Hypothalamus (tissue), 51 donors: ENCODE measurements around the gene TIGIT.
A peak's percentile ranks its signal among the peaks of the same experiment; 100 is the strongest.

Experiments used
- DNase-seq, 51 donors: peaks; one replicate each; lab custom pipeline; 2025; lab: John Stamatoyannopoulos, UW

The TIGIT gene

DNA sequence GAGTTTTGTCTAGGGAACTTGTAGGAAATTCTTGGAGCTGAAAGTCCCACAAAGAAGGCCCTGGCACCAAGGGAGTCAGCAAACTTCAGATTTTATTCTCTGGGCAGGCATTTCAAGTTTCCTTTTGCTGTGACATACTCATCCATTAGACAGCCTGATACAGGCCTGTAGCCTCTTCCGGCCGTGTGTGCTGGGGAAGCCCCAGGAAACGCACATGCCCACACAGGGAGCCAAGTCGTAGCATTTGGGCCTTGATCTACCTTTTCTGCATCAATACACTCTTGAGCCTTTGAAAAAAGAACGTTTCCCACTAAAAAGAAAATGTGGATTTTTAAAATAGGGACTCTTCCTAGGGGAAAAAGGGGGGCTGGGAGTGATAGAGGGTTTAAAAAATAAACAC is 15.0 kb downstream of the TIGIT start:
- peak in 1 of 51 donors; percentile 100 for DNase-seq

DNA sequence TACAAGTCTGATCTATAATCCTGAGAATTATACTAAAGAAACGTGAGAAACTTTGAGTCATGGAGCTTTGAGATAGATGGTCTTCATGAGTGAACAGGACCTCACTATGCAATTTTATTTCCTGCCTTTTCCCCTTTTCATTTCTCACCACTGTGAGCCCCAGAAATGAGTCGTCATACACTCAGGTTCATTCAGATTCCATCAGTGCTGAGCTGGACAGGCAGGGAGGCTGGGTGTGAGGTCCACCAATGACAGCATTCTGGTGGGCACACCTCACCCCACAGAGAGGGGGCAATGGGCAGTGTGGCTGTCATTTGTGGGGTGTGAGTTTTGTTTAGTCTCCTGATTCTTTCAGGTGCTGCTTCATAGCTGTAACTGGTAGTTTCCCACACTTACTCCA is 16.9 kb downstream of the TIGIT start:
- DNase-seq = no peak

DNA sequence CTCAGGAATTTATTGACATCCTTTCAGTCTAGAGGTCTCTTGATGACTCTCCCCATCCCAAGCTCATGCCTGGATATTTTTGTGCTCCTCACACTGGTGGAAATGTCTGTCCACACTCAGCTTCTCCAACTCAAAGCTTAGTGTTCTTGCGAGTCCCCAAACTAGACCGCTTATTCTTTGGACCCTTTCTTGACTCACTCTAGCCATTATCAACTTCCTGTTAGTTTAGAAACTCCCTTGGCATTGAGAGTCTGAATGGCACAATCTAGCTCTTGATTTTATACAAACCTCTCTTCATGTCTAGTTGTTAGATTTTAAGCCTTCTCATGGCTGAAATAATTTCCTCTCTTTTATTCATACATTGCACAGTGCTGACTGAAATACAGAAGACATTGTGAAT is 19.6 kb downstream of the TIGIT start:
- no peak for DNase-seq

DNA sequence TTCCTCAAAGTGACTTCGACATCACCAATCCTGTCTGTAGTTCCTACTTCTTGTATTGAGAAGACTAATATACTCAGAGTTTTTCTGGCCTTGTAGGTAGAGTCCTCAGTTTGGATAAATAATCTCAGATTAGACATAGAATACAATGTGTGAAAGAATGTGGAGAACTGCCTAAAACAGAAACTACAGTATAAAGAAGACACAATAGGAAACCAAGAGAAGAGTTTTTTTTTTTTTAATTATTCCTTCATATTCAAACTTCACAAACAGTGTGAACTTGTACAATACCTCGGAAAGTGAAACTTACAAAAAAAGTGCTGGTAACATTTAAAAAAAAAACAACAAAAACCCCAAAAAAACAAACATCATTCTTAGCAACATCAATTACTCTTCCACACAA is 20.5 kb downstream of the TIGIT start:
- no peak for DNase-seq

DNA sequence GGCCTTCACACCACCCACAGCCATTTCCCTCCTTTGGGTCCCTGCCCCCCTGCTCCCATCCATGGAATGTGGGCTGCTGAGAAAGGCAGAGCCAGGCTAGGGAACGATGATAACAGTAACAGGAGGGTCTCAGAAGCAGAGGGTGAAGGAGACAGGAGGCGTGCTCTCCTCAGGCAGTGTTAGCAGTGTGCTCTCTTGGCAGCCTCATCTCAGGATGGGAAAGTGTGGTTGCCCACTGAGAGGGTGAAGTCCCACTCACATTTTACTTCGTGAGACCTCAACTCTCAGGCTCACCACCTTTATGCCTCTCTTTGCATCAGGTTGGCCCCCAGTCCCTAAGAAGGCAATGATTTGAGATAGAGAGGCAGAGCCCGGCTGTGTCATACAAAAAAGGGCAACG is 24.5 kb downstream of the TIGIT start:
- DNase-seq = no peak

DNA sequence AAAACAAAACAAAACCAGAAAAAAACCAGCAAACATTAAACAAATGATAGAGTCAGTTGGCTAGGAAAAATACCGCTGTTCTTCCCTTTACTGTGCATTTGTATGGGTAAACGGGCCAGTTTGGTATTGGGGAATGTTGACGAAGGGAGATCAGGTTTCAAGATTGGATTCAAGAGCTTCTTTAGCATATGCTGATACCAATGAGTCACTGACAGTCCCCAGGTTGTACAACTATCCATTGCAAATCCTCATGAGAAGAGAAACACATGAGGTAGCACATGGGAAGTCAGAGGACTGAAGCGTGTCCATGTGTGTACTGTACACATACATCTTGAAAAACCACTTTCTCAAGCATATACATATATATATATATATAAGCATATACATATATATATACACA is 25.6 kb downstream of the TIGIT start:
- DNase-seq = no peak

DNA sequence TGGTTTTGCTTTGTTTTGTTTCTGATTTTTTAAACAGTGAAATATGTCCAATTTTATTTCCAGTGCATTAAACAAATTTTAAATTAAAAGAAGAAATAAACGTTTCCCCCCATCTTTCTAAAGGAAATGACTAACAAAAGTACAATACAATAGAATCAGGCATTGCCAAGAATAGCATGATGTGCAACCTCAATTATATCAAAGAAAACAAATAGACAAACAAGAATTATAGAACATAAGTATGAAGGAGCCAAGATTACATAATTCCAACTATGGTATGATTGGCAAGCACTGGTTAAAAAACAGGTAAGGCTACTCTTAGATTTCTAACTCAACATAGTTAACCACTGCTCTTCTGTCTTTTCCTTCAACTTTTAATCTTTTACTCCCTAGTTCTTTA is 26.4 kb downstream of the TIGIT start:
- no peak for DNase-seq

DNA sequence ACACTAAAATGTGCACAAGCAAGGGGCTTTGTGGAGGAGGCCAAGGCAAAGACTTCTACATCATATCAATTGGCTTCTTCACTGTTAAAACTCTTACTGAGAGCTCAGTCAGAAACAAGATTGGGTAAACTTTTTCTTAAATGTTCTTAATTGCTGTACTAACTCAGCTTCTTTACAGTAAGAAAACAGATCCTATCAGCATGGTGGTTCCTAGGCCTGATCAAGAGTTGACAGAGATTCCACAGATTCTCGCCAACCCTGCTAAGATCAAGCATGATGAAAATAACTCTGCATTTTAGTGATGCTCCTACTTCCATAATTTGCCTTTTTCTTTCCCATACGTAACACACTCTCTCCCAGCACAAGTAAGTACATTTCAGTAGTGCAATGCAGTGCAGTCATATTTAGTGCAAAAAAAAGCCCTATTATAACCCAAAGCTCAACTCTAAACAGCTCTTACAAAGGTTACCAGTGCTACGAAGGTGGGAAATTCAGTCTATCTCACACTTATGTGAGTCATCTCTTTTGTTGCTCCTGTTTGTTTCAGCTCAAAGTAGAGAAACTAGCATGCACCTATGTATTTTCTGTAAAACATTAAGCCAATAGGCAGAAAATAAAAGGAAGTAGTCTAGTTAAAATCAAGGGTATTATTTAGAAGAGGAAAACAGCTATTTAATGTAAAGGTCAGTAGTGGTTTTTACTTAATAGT is 29.9 kb downstream of the TIGIT start:
- DNase-seq = no peak

DNA sequence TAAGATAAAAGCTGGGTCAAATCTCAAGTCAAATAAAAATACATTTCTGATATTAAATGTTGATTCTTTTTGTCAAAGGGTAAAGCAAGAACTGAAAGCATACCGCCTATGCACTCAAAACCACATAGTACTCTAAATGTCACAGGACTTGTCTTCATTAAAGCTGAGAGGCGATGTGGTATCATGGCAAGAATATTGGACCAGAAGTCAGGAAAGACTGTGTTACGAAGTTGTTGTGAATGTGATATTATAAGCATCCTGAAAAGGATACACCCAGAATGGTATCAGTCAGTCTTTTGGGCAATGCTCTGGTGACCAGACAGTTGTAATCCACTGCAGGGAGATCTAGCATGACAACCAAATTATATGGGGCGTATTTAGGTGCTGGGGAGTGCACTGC is 33.8 kb downstream of the TIGIT start:
- no peak for DNase-seq

DNA sequence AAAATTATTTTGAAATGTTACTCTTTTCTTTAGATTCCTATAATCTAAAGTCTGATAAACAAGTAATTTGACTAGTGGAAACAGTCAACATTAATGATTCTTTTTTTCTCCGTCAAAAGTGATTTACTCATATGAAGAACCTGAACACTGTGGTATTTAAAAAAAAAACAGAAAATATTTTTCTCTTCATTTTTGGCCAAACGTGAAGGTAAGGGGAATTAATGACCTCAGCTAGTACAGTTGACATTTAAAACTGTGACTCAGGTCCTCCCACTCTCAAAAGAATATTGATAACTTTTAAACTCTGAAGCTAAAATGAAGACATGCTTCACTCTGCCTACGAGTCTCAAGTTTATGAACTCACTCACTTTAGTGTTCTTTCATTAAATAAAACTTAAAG is 34.5 kb downstream of the TIGIT start:
- no peak for DNase-seq

DNA sequence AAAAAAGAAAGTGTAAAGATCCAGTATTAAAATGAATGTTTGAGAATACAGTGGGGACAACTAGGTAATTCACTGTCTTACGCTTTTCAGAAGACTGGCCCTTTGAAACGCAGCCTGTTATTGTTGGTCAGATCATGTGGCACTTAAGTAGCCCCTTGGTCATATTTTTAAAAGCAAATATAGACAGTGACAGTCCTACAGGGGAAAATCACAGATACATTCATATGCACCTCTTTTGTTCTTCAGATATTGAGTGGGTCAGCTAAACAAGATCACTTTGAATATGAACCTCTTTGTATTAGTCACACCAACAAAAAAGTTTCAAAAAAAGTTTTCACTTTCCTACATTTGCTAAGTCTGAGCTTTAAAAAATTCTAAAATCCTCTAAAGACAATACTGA is 36.0 kb downstream of the TIGIT start:
- DNase-seq = no peak

DNA sequence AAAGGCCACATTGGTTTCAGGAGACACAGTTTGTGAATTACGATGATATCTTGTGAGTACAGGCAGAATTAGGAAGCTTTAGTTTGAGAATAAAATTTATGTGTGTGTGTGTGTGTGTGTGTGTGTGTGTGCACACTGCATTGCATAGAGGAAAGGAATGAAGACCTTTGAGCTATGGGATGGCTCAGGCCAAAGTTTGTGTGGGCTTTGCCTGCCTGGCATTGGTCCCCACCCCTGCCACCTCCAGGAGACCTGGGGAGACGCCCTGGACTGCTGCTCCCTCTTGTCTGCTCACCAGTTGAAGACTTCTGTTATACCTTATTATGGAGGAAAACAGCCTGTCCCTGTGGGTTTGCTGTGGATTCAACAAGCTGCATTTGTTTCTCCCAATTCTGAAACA is 37.2 kb downstream of the TIGIT start:
- no peak for DNase-seq

DNA sequence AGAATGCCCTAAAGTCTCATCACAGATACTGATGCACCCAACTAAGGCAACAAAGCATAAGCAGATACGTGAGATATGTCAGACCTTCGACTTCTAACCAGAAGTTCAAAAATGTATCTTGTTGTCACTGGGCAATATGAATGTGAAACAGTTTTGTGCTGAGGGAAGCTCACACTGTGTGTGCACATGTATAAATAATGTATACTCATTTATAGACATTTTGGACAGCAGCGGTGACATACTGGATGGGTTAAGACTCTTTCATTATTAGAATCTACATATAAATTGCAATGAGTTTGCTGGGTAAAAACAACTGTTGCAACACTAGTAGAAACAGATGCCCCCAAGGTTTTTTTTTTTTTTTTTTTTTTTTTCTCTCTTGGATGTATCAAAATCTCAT is 37.9 kb downstream of the TIGIT start:
- no peak for DNase-seq

DNA sequence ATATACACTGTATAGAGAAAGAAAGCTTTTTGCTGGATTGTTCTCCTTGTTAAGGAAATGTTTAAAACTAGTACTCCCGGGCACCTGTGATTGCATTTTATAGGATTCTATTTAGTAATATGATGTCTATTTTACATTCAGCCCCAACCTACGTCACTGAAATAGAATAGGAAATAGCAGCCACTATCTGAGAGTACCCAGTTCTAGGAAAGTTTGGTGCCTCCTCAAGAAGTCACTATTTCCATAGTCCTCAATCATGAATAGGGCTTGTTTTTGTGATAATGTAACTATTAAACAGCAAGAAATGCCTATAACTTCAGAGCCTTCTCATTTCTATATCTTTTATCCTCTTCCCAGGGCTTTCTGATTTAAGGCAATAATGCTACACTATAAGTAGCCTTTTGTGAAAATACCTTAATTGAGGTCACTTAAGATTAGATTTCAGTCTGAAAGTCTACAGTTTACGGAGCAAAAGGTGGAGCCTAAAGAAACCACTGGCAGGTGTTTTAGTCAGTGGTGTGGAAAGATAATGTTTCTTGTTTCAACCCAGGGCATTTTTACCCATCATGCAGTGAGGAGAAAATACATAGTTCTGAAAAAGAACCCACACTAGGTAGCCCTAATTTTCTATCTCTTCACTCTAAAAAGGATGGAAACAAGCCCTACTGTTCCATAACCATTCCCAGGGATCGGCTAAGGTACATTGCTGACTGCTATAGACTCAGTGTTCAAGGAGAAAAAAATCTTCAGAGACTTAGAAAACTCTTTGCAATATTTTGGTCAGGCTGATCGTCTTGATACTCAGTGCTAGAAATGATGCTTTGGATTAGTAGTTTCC is 38.7 kb downstream of the TIGIT start:
- no peak for DNase-seq

DNA sequence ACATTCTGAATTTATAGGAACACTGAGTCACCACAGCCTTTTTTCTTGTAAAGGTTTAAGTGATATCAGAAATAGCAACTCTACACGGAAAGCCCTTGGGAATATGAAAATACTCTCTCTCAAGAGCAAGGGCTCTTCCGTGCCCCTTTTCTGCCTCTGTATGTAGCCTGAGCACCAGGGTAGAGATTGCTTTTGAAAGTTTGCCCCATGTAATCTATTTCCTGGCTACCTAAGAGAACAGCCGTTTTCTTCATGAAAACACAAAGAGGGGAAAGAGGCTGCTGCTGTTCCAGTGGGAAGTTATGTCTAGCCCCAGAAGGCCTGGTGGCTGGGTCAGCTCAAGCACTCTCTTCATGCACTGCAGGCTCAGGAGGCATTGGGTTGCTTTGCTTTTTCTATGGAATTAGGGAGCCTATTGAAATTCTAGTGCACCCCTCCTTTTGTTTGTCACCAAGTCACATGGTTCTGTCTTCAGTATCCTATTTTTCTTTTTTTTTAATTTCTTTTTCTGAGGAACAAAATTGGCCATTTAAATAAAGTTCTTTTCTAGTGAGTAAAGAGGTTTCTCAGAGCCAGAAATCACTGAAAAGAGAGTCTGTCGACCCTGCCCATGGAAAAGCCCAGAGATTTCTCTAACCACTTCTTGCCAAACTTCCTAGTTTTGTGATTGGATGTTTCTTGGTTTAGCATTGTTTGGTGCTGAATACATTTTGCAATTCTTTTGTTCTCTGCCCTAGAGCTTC is 39.5 kb downstream of the TIGIT start:
- DNase-seq = peak in 16 of 51 donors; percentile 5 to 72 (median 32)

DNA sequence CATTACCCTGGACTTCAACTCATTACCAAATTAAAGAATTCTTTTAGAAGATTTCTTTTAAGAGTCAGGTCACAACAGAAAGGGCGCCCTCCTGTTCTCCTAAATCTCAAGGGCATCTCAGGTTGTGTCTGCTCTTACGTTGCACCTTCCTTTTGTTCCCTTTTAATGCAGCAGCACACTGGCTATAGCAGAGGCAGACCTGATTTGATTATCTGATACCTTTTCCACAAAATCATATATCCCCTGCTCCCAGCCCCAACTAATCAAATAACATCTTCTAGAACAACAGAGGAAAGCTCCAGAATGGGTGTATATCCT is 40.1 kb downstream of the TIGIT start:
- DNase-seq = no peak

DNA sequence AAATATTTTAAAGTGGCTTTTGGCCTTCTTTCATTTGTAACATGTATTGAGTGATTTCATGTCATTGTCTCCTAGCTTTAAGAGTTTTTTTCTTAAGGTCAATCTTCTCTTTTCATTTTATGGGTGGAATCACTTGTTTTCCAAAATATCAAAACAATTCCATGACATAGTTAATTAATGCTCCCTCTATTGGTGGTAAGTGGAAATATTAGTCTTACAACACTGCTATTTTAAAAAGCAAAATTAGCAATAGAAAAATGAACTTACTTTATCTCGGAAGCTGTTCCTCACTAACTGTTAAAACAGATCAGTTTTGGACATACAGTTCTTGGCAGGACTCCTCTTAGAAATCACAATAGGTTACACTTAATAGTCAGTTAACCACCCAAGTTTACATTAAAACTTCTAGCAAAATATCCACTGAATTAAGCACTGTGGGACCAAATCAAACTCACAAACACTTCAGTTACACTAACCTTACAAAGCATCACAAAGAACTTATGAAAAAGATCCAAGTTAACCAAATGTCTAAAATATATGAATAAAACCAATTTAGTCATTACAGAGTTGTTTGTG is 42.4 kb downstream of the TIGIT start:
- DNase-seq = no peak

DNA sequence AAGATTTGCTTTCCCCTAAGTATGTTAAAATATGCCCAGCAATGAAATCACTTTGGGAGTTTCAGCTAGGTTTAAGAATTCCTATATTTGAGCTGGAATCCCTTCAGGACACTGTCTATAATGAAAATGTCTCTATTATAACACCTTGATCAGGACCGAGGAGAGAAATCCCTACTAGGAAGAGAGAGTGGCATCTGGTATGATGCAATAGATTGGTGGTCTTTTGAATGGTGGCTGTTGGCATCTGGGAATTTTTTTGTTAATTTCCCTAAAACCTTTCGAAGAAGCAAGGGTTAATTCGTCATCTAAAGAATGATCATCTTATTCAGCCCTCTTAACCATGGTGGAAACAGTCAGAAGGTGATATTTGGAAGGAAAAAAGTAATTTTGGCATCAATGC is 43.0 kb downstream of the TIGIT start:
- DNase-seq = no peak

DNA sequence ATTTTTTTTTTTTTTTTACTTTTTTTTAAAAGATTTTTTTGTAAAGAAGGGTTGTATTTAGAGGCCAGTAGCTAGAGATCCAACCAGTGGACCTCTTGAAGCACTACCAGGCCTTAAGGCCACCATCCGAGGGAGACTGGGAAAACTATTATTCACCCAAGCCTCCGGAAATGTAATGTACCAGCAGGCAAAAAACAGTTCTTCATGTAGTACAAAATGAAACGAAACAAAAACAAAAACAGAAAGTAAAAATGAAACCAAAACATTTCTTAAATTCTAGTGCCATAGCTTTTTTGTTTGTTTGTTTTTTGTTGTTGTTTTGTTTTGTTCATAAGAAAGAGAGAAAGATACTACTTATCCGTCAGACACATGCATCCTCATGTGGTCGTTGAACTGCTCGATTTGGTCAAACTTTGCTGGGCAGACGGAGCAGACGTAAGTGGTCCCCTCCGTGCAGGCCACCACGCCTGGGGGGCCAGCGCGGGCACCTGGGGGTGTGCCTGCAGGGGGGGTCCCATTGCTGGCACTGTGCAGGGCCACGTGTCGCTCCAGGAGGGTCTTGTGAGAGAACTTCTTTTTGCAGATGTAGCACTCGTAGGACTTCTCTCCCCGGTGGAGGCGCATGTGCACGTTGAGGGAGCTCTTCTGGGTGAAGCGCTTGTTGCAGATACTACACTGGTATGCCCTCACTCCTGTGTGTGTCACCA is 45.0 kb downstream of the TIGIT start:
- no peak for DNase-seq

DNA sequence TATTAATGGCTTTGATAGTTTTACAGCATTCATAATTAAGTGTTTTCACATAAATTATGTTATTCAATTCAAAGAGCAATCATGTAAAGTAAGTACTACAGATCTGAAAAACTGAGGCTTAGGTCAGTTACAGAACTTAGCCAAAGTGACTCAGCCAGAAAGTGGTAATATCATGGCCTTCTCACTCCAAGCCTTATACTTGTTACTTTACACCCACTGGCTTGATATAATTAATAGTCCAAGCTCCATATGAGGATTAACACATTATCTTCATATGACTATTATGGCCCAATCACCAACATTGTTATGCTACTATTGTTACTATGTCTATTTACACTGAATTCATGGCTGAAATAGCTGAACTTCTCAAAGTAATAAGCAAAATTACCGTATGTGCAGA is 50.7 kb downstream of the TIGIT start:
- no peak for DNase-seq

DNA sequence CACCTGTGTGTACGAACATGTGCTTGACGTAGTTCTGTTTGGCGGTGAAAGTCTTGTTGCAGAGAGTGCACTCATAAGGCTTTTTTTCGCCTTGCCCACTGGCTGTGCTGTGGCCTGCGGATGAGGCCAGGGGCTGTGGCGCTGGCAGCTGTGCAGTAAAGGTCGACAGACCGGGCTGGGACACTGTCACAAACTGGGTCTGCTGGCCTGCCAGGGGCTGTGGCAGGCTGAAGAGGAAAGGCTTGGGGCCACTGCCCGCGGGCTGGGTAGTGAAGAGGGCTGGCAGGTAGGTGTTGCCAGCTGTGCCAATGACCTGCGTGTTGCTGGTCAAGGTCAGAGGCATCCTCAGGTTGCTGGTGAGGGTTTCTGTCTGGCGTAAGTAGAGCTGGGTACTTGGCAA is 56.4 kb downstream of the TIGIT start:
- no peak for DNase-seq
